GM12874 (cell line): ENCODE results near the gene LPAR3.

Source experiments
- TF ChIP-seq, protein P1 (sequence below): IDR thresholded peaks from 2 replicates; pipeline ENCODE4 v1.5.1; 2011; ENCODE audit warnings: low read depth, mild to moderate bottlenecking, control low read depth, low read length, moderate library complexity; ENCODE audit not compliant: insufficient read depth

Gene LPAR3

DNA sequence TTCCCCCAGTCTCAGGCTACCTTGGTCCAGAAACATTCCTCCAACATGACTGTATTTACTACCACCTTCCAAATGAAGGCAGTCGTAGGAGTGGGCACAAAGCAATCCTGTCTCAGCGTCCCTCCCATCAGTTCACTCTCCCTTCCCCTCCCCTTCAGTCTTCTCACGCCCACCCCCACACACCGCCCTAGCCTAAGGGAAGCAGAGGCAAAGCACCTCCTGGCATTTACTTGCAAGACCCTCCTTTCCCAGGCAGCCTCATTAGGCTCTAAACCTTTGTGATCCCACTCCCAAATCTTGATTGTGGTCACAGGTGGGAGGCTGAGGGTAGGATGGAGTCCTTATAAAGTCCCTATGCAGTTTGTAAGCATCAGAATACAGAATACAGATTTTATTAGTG is 23.9 kb upstream of the LPAR3 start:
- TF ChIP-seq, protein P1, sequence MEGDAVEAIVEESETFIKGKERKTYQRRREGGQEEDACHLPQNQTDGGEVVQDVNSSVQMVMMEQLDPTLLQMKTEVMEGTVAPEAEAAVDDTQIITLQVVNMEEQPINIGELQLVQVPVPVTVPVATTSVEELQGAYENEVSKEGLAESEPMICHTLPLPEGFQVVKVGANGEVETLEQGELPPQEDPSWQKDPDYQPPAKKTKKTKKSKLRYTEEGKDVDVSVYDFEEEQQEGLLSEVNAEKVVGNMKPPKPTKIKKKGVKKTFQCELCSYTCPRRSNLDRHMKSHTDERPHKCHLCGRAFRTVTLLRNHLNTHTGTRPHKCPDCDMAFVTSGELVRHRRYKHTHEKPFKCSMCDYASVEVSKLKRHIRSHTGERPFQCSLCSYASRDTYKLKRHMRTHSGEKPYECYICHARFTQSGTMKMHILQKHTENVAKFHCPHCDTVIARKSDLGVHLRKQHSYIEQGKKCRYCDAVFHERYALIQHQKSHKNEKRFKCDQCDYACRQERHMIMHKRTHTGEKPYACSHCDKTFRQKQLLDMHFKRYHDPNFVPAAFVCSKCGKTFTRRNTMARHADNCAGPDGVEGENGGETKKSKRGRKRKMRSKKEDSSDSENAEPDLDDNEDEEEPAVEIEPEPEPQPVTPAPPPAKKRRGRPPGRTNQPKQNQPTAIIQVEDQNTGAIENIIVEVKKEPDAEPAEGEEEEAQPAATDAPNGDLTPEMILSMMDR: no peak

GRCh38 chr1:84913555-84913892 is 20.5 kb upstream of the LPAR3 start:
- TF ChIP-seq, protein P1: no peak

- TF ChIP-seq, protein P1: no peak
Measured at GRCh38 chr1:84912726-84913554, 19.9 kb upstream of the LPAR3 start.

GRCh38 chr1:84907095-84907827 is 14.3 kb upstream of the LPAR3 start:
- TF ChIP-seq, protein P1: no peak

- TF ChIP-seq, protein P1: no peak
Measured at GRCh38 chr1:84899969-84900368, 7.0 kb upstream of the LPAR3 start.

DNA sequence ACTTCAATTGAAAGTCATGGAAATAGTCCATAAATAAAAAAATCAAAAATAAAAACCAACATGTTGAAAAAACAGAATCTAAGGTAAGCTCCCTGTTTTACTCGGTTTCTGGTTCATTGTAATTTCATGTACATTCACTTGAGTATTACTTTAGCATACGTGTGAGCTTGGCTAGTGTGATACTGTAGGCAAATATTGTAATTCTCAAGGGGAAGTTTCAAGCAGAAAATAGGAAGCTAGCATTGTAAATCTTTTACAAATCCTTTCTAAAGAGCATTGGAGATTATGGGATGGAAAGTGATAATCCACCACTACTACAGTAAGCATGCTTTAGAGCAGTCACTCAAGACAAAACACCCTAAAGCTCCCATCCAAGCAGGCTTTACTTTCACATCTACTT is 3.3 kb upstream of the LPAR3 start:
- TF ChIP-seq, protein P1: no peak

DNA sequence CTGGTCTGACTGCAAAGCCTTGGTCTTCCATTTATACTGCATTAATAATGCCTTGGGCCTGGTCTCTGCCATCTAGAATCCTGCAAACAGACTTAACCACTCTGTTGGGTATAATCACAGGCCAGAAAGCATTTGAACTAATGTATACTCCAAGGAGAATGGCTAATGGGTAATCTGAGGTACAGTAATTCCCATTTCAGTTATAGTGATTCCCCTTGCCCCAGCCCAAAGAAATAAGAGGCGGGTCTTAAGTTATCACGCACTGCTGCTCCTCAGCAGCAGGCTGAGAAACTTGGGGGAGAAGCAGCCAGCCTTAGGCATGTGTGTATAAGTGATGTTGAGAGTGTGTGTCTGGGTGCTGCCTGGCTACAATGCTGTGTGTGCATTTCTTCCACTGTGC is 2.4 kb downstream of the LPAR3 start:
- TF ChIP-seq, protein P1: no peak
